Gastrocnemius medialis (tissue), 4 donors: Measurements from ENCODE around the gene FMC1. TPM values are rescaled to one million over a fixed set of nuclear protein-coding genes. Genes with fewer than 3 reads are reported as not detected.
A peak's percentile ranks its signal among the peaks of the same experiment; 100 is the strongest.

Experiments used
- ATAC-seq, 2 donors: fragments of 150-250 bp; one replicate each; pipeline ENCODE4 v1.9.1; 2016
- DNase-seq, 2 donors: peaks; one replicate each; pipeline ENCODE4 v3.0.0-alpha.2; 2019
- H3K27ac ChIP-seq, 4 donors: fragments of 200-600 bp; sonication (generic); 1 replicate in 1 of 4; 2 replicates in 3 of 4; pipeline ENCODE4 v1.5.1; 2016 to 2018; ENCODE audit warnings: mild to moderate bottlenecking in 2 of 4, moderate library complexity in 1 of 4
- H3K27me3 ChIP-seq, 3 donors: fragments of 200-600 bp; sonication (generic) in 2 of 3; 1 replicate in 1 of 3; 2 replicates in 2 of 3; pipeline versions ENCODE4 v1.5.1 to v1.6.0; 2016 to 2019; ENCODE audit warnings: mild to moderate bottlenecking in 1 of 3, moderate library complexity in 1 of 3
- H3K36me3 ChIP-seq, 2 donors: fragments of 200-600 bp; sonication (generic) in 1 of 2; one replicate each; pipeline ENCODE4 v1.5.1; 2017 to 2018
- H3K4me1 ChIP-seq, 2 donors: fragments of 200-600 bp; sonication (generic) in 1 of 2; one replicate each; pipeline ENCODE4 v1.5.1; 2016 to 2017; ENCODE audit warnings: mild to moderate bottlenecking in 2 of 2
- H3K4me3 ChIP-seq, 4 donors: fragments of 200-600 bp; sonication (generic) in 3 of 4; 1 replicate in 1 of 4; 2 replicates in 3 of 4; pipeline ENCODE4 v1.5.1; 2016 to 2019; ENCODE audit warnings: mild to moderate bottlenecking in 2 of 4
- H3K9me3 ChIP-seq, 3 donors: fragments of 200-600 bp; sonication (generic) in 2 of 3; 1 replicate in 1 of 3; 2 replicates in 2 of 3; pipeline ENCODE4 v1.5.1; 2016 to 2019
- CTCF ChIP-seq, 5 experiments: fragments of 450-650 bp in 3 of 5; fragments of 200-600 bp in 2 of 5; sonication (generic) in 2 of 5; IDR thresholded peaks in 4 of 5; conservative IDR thresholded peaks in 1 of 5; 1 replicate in 4 of 5; 2 replicates in 1 of 5; pipeline ENCODE4 v1.5.1; 2016 to 2019; ENCODE audit warnings: antibody characterized with exemption in 5 of 5, mild to moderate bottlenecking in 3 of 5, moderate library complexity in 3 of 5
- POLR2A ChIP-seq, 2 donors: fragments of 450-650 bp; IDR thresholded peaks; one replicate each; pipeline ENCODE4 v1.6.1; 2017; ENCODE audit warnings: antibody characterized with exemption in 2 of 2, mild to moderate bottlenecking in 2 of 2, moderate library complexity in 2 of 2
- in situ Hi-C, 4 donors: fragments of 200-750 bp; cut with MboI; loops; one replicate each; pipeline versions ENCODE4 v1.15.0 to v1.8.0; 2017; ENCODE audit warnings: low sequenced_read_pairs in 4 of 4
- intact Hi-C: fragments of 100-400 bp; cut with DNase I; formaldehyde crosslinking; loops from one replicate; pipeline ENCODE4 v1.15.1; 2023; ENCODE audit warnings: low total_unique reads
- total RNA-seq, 4 donors: library from RNA; depleted of rRNA; stranded (reverse); fragments of >200 nt; gene quantifications; one replicate each; pipeline versions ENCODE4 v1.1.0 to v1.2.3, GENCODE V29; 2016

The FMC1 gene
- total RNA-seq, 4 donors from 2014 or later: 19.3 to 32.6 (median 31.3) TPM

GRCh38 chr7:139340037-139340807, 915 bp upstream of the FMC1 start:
- Histone ChIP-seq H3K4me3 (peak overlapping the region; percentile 77 to 96 (median 86)), H3K9me3 (no peaks in the 10 kb centered on the region), H3K4me1 (peaks cover 11 to 16% of the 10 kb centered on the region in 2 donors), H3K36me3 (no peaks in the 10 kb centered on the region), H3K27me3 (no peaks in the 10 kb centered on the region), H3K27ac (peak overlapping the region; percentile 97 to 100 (median 100))
- in situ Hi-C loops: loop anchor here in 1 of 4 donors (25.0 kb wide), 1 partner anchor 228 kb away; the partner anchor contains the start of gene ZC3HAV1
- TF ChIP-seq POLR2A (IDR thresholded peaks at IDR 0.05) (peak; percentile 56 to 66), CTCF (IDR thresholded peaks at IDR 0.05 in 4 of 5, conservative IDR thresholded peaks at IDR 0.05 in 1 of 5) (peak; percentile 64 to 75 (median 72))
- ATAC-seq: peak; percentile 86 to 89
- peak; percentile 98 to 100 for DNase-seq
- intact Hi-C loops: loop anchor here (1.0 to 5.0 kb wide), 3 partner anchors 19 to 208 kb away; partner anchors contain the start of gene LUC7L2

- peaks cover 0 to 5% of the 10 kb centered on the region in 2 donors for H3K36me3 ChIP-seq
- H3K4me1 ChIP-seq: peaks cover 11 to 16% of the 10 kb centered on the region in 2 donors
- in situ Hi-C loops (loop anchor here in 1 of 4 donors (25.0 kb wide), 1 partner anchor 228 kb away; the partner anchor contains the start of gene ZC3HAV1), intact Hi-C loops (loop anchor here (1.0 to 5.0 kb wide), 4 partner anchors 19 to 208 kb away; partner anchors contain the start of genes LUC7L2 and UBN2)
- H3K27ac ChIP-seq: peak overlapping the region; percentile 97 to 100 (median 100)
- ATAC-seq: peak; percentile 32 to 35
- no peaks in the 10 kb centered on the region for H3K9me3 ChIP-seq
- H3K27me3 ChIP-seq: no peaks in the 10 kb centered on the region
- no peak for DNase-seq
- peak overlapping the region; percentile 77 to 96 (median 86) for H3K4me3 ChIP-seq
- TF ChIP-seq POLR2A (IDR thresholded peaks at IDR 0.05) (no peak), CTCF (IDR thresholded peaks at IDR 0.05 in 4 of 5, conservative IDR thresholded peaks at IDR 0.05 in 1 of 5) (no peak)
Observed at GRCh38 chr7:139340808-139341057, 404 bp upstream of the FMC1 start.

GRCh38 chr7:139341776-139342226, 664 bp downstream of the FMC1 start:
- ATAC-seq: peak in 1 of 2 donors; percentile 1
- H3K4me1 ChIP-seq: peaks cover 11 to 16% of the 10 kb centered on the region in 2 donors
- no peaks in the 10 kb centered on the region for H3K9me3 ChIP-seq
- in situ Hi-C loops: loop anchor here in 1 of 4 donors (25.0 kb wide), 1 partner anchor 230 kb away; the partner anchor contains the start of gene ZC3HAV1
- H3K36me3 ChIP-seq: peaks cover 0 to 13% of the 10 kb centered on the region in 2 donors
- peak overlapping the region; percentile 77 to 96 (median 86) for H3K4me3 ChIP-seq
- no peaks in the 10 kb centered on the region for H3K27me3 ChIP-seq
- TF ChIP-seq CTCF (IDR thresholded peaks at IDR 0.05 in 4 of 5, conservative IDR thresholded peaks at IDR 0.05 in 1 of 5): no peak
- TF ChIP-seq POLR2A (IDR thresholded peaks at IDR 0.05): peak; percentile 54 to 88
- intact Hi-C loops: loop anchor here (1.0 to 5.0 kb wide), 3 partner anchors 94 to 210 kb away; partner anchors contain the start of gene UBN2
- H3K27ac ChIP-seq: peak overlapping the region; percentile 97 to 100 (median 100)
- DNase-seq: no peak

- TF ChIP-seq CTCF (IDR thresholded peaks at IDR 0.05 in 4 of 5, conservative IDR thresholded peaks at IDR 0.05 in 1 of 5) (no peak), POLR2A (IDR thresholded peaks at IDR 0.05) (no peak)
- no peak for ATAC-seq
- intact Hi-C loops (no loop called here), in situ Hi-C loops (loop anchor here in 1 of 4 donors (25.0 kb wide), 1 partner anchor 233 kb away; the partner anchor contains the start of gene ZC3HAV1)
- Histone ChIP-seq H3K27ac (no peak overlapping the region), H3K9me3 (no peaks in the 10 kb centered on the region), H3K27me3 (no peaks in the 10 kb centered on the region), H3K4me1 (peaks cover 11 to 16% of the 10 kb centered on the region in 2 donors), H3K36me3 (peaks cover 0 to 22% of the 10 kb centered on the region in 2 donors), H3K4me3 (no peak overlapping the region)
- DNase-seq: no peak
Observed at GRCh38 chr7:139345042-139345441, 3.9 kb downstream of the FMC1 start.
